ENCODE results near the gene TRAPPC11. TPM values are rescaled to one million over a fixed set of nuclear protein-coding genes. Genes with fewer than 3 reads are reported as not detected.

The TRAPPC11 gene
- 51.2 and 51.5 TPM in 2 replicates for total RNA-seq

DNA sequence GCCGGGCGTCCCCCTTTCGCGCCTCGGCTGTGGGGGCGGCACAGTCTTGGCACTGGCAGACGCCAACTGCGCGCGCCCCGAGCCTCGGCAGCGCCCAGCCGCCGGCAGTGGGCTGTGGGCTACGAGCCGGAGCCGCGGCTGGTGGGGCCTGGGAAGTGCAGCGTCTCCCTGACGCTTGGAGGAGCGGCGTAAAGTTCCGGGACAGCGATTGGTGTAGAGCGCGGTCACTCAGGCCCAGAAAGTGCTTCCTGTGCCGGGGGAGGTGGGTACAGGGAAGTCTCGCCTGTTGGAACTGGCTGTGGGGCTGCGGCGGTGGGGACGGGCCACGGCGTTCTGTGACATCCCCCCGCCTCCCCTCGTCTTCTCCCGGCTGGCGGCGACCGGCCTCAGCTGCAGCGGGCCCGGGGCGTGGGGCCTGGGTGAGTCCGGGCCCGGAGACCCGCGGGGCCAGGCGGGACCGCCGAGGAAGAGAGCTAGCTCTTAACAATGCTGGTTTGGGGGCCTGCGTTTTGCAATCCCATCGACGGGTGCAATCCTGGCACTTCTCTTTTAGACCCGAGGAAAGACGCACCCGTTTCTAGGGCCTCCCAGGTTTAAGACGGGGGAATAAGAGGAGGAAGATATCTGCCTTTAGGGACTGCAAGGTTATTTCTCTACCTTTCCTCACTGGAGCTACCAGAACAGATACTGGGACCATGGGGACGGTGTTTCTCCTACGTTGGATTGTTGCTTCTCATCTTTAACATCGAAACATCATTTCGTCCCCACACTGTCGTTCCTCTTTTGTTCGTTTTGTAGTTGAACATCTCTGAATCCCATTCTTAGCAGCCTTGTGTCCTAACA lies at the start of gene TRAPPC11, which contains the start of gene RWDD4:
TRAPPC11 (plus strand) TSS at position 265 of the 843 bp plus-strand sequence. CDS start 4,575 bp downstream, outside the sequence.
RWDD4 (minus strand) TSS at position 157 of the 843 bp plus-strand sequence. CDS start 233 bp downstream, outside the sequence.

Other genes starting within 250 kb of the TRAPPC11 start
- gene CDKN2AIP, start 214.7 kb upstream of the TRAPPC11 start, total RNA-seq: 16.2 and 16.8 TPM in 2 replicates
- gene ING2, start 154.2 kb upstream of the TRAPPC11 start, total RNA-seq: 9.1 and 10.4 TPM in 2 replicates
- gene RWDD4, start 108 bp upstream of the TRAPPC11 start, total RNA-seq: 21.9 and 26.6 TPM in 2 replicates
- 1.5 and 1.8 TPM in 2 replicates for gene STOX2, start 246.0 kb downstream of the TRAPPC11 start, total RNA-seq